Measurements from ENCODE around the gene DLGAP4. TPM values are rescaled to one million over a fixed set of nuclear protein-coding genes. Genes with fewer than 3 reads are reported as not detected.

The DLGAP4 gene
- total and polyA plus RNA-seq, 2 of the 8 experiments (the other 6 are each of a cell fraction or from before 2014, with no cell fraction given) = 41.2 to 57.2 TPM

- TF ChIP-seq CHD7 (IDR thresholded peaks at IDR 0.05; ENCODE audit: insufficient replicate concordance, low read length) (peak; percentile 54), PHF8 (conservative IDR thresholded peaks at IDR 0.05; ENCODE audit: low read depth, low read length) (0 out of 2 replicates have a peak, but pooled peaks have one; percentile 28), E2F6 (IDR thresholded peaks at IDR 0.05) (no peak), ZNF274 (IDR thresholded peaks at IDR 0.05; ENCODE audit: borderline replicate concordance, extremely low read depth, low read length) (no peak), SIN3A (conservative IDR thresholded peaks at IDR 0.05 in 1 of 2, IDR thresholded peaks at IDR 0.05 in 1 of 2; ENCODE audit: low read depth in 1 of 2, low read length in 2 of 2) (peak in 1 of 2 experiments; percentile 18; a peak in 1 of 4 replicates)
Observed at GRCh38 chr20:36461600-36462439, 155.7 kb downstream of the DLGAP4 start (continued).

Data from H1 (cell line).